DMS 273 treated with DMSO at 0.1 percent for 48 hours (cell line): ENCODE measurements around the gene EML3.
A peak's percentile ranks its signal among the peaks of the same experiment; 100 is the strongest.
"Not testable (repeated sequence)": the region's sequence is repeated elsewhere in the genome, so short reads cannot be mapped to it uniquely, and the experiment has no call there.

ENCODE experiments used
- DNase-seq: peaks from one replicate; lab custom pipeline; 2025; lab: John Stamatoyannopoulos, UW

Gene EML3

DNA sequence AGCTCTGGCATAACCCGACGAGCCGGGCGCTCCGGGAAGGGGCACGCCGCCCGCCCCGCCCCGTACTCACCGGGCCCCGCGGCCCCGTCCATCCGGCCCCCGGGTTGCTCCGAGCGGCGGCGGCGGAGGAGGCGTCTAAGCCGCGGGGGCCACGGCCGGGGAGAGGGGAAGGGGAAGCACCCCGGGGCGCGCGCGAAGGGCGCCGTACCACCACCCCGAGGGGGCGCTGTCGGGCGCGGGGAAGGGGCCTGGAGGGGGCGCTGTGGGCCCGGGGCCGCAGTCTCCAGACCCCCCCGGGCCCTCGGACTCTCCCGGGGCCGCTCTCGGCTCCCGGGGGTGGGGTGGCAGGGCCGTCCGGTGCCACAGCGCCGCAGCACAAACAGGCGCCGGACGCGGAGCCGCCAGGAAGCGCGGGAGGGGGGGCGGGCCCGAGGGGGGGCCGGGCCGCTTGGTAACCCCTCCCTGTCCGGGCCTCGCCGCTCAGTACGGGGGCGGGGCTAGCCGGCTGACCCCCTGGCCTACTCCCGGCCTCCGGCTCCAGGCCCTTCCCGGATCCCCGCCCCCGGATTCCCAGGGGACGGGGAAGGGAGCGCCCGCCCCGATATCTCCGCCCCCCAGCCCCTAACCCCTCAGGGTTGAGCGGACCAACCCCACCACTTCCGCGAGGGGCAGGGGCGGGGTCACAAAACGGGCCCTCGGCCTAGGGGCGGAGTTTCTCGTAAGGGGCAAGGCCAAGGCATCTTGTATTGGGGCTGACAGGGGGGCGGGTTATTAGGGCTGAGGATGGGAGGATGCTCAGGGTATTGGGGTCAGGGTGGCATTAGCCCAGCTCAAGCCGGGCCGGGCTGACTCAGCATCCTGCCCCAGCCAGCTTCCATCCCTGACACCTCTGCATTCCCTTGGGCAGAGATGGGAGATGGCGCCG is at the start of gene EML3, which contains the start of gene ROM1:
TSS of gene EML3 (minus strand) at position 410 of the 925 bp plus-strand sequence. CDS start at position 92, 318 bp downstream.
TSS of gene ROM1 (plus strand) at position 892 of the 925 bp plus-strand sequence. CDS start at position 917, 25 bp downstream.
- peak; percentile 30 for DNase-seq

- DNase-seq = no peak
Measured at GRCh38 chr11:62656796-62657429, 44.3 kb upstream of the EML3 start.

GRCh38 chr11:62654297-62654696 is 41.7 kb upstream of the EML3 start:
- DNase-seq = no peak

GRCh38 chr11:62652161-62653006 is 39.8 kb upstream of the EML3 start:
- DNase-seq = no peak

- DNase-seq = not testable (repeated sequence)
Measured at GRCh38 chr11:62650283-62650682, 37.7 kb upstream of the EML3 start.

DNA sequence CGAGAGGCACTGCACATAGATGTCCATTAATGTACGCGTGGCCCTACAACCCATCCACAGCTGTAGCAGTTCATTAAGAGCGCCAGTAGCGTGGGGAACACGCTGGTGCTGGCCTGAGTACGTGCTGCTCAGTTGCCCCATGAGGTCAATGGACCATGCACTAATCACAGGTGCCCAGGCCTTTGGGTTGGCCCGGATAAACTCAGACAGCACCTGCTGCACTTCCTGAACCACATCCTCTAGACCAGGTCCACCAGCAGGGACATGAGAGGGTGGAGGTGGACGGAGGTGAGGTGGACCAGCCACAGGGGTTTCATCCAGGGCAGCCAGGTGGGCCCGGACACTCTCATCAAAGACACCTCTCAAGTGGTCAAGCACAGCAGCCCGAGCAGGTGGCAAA is 36.9 kb upstream of the EML3 start:
- no peak for DNase-seq

DNA sequence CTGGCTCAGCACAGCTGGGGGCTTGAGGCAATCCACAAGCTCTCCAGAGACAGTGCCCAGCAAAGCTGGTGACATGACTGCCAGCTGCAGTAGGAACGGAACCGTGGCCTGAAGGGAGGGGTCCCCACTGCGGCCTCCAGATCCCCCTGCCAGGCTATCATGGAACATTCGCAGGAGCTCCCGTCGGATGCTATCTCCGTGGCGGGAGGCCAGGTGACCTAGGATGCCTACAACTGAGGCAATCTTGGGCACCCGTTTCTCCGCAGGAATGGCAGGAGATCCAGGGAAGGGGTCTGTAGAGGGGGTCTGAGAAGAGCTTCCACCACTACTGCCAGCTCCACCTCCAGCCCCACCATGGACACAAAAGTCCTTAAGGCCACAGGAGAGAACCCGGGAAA is 36.4 kb upstream of the EML3 start:
- no peak for DNase-seq

GRCh38 chr11:62648185-62648966 is 35.8 kb upstream of the EML3 start:
- DNase-seq = no peak

DNA sequence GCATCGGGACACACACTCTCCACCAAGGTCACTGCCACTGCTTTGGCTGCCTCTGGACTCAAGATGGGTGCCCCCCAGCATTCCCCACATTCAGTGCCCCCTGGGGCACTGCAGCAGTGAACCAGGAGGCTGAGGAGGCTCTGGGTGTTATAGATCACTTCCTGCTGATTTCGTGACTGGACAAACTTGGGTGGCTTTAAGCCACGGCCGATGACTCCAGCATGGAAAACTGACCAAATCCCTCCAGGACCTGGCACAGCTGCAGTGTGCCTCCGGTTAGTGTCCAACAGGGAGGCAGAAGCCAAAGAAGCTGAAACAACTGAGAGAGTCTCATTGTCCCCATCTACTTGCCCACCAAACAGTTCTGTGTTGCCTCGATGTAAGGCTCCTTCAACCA is 35.0 kb upstream of the EML3 start:
- no peak for DNase-seq

DNA sequence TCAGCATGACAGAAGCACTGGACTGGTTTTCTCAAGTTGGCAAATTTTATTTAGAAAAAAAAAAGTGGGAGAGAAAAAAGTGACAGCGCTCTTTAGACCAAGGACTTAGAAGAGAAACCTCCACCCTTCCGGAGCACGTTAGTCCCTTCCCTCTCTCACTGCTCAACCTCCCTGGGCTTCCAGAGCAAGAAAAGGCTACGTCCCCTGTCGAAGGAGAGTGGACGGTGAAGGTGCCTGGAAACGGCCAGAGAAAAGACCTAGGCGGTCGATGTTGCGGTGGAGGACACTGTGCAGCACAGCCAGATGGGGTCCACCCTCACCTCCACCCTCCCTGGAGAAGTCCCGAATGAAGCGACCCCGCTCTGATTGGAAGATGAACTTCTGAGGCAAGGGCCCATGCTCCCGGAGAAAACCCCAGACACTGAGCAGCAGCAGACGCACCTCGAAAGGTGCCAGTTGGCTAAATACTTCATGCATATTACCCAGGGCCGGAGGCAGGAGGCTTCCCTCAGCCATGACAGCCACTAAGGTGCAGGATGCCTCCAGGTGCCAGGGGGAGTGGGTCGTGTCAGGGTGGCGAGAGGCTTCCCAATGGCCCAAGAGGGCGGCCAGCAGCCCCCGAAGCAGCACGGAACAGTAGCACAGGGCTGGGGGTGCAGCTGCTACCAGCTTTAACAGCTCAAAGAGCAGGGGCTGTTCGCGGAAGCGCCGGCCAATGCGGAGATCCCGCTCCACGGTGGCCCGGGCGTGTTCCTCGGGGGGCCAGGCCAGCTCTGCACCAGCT is 34.4 kb upstream of the EML3 start:
- no peak for DNase-seq

DNA sequence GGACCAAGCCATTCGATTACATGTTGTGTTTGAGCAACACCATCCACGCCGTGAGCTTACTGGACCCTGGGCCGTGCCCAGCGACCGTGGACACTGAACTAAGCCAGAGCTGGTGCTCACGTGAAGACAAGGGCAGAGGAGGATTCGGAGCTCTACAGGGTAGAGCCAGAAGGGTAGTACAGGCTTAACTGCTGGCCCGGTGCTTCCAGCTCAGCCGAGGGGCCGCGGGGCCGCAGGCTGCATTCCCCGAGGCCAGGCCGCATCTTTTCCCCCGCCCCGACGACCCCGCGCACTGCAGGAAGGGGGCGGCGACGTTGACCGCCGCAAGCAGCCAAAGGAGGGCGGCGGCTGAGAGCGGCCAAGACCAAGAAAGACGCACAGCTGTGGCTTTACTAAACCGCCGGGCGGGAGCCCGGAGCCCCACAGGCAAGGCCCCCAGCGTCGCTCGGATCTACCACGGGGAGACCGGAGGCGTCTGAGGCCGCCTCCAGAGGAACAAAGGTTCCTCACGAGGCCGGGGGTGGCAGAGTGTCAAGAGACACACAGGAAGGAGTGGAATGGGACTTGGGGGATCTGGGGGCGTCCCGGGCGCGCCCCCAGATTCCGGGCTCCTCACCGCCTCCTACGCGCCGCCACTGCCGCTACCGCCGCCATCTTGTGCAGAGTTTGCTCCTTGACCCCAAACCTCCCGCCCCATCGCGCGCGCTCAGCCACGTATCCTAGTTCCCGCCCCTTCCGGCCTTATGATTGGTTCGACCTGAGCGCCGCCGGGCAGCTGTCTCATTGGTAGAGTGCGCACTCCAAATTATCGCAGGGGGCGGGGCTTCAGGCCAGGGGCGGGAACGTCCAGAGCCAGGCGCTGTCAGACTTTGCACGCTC is 33.6 kb upstream of the EML3 start, which contains the start of gene GANAB:
TSS of gene GANAB (minus strand) at position 668 of the 879 bp plus-strand sequence. CDS start at position 654, 14 bp downstream.
- DNase-seq = peak; percentile 86

DNA sequence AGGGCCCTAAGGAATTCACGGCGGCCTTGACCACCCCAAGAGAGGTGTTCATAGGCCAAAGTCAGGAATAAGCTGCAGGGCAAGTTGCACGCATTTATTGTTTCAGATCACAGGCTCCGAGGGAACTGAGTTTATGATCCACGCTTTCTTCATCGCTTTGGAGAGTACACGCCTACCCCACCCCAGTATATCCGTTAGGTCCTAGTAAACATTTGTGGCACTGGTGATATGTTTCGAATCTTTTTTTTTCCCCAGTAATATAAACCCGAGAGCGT is 33.0 kb upstream of the EML3 start:
- no peak for DNase-seq

- DNase-seq = no peak
Measured at GRCh38 chr11:62644220-62644619, 31.6 kb upstream of the EML3 start.

DNA sequence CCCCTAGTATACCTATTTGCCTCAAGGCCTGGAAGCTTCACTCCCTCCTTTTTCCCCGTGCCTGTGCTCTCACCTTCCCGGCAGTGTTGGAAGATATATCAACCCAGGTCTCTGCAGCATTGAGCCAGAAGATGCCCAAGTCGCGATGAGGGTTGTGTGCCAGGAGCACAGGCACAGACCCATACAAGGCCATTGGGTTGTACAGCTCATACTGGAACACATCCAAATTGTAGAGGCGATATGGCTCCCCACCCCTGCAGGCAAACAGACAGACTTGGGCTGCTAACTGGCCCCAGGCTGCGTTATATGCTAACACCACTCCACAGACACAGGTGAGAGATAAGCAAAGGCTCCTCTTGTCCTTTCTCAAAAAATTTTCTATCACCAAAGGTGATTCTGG is 19.9 kb upstream of the EML3 start:
- DNase-seq = no peak

DNA sequence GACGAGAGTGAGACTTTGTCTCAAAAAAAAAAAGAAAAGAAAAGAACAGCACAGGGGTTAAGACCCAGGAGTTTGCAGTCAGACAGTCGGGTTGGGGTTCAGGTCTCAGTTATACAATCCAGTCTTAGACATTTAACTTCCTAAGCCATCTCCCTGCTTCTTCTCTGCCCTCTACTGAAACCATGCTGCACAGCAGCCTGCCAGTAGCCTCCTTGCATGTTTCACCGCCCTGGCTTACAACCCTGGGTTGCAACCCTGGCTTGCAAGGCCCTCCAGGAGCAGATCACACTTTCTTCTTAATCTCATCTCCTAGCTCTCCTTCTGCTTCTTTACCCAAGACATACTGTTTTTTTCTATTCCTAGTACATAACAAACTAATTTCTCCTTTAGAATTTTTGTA is 15.1 kb upstream of the EML3 start:
- DNase-seq = no peak

- DNase-seq = no peak
Measured at GRCh38 chr11:62622476-62623089, 10.0 kb upstream of the EML3 start.

DNA sequence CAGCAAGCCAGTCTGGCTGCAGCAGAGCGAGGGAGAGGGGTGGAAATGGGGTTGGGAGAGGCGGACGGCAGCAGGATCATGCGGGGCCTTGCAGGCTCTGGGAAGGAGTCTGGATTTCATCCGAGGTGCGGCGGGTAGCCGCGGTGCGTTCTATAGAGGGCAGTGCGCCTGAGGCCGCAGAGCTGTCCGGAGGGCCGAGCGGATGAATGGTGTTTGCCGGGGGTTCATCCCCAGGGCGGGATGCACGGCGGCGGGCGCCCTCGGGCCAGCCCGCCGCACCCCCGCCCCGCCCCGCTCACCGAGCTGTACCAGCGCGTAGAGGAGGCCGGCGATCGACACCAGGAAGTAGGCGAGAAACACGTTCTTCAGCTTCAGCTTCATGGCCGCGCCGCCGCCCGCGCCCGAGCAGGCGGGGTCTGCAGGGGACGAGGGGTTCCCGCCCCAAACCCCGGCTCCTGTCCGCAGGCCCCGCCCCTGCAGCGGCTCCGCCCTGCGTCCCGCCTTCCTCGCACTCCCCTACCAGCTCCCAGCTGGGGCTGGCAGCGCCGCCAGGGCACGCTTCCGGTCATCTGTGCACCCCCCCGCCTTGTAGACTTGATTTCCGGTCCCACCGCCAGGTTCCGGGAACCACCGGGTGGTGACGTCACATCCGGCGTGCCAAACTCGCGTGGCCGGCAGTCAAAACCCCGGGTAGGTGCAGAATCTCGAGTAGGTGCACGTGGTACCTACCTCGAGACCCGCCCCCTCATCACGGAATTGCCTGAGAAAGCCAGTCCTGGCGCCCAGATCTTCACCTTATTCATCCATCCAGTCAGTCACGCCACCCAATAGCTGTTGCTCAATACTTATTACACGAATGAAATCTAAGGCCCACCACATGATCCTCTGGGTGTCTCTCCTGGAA is 9.2 kb upstream of the EML3 start, which contains the start of gene B3GAT3:
TSS of gene B3GAT3 (minus strand) at position 420 of the 904 bp plus-strand sequence. CDS start at position 381, 39 bp downstream.
- DNase-seq = peak; percentile 77

DNA sequence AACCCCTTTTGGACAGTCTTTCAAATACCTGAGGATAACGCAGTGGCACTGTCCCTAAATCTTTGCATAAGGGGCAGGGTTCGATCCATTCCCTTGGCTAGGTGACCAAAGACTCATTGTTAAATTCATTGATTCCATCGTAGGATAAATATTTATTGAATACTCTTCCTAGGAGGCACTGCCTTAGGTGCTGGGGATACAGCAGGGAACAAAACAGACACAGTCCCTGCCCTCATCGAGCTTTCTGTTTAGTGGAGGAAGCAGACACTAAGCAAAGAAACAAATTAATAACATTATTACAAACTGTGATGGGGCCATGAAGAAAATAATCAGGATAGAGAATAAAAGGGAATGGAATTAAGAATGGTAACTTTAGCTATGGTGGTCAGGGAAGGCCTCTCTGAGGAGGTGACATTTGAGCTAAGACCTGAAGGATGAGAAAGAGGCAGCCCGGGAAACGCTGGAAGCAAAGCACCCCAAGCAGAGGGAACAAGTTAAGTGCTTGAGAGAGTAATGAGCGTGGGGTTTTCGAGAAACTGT is 8.5 kb upstream of the EML3 start:
- DNase-seq = no peak
